Stimulated activated CD4-positive, alpha-beta T cell treated with anti-CD3 and anti-CD28 coated beads, Interleukin-1b, Interleukin-23, amount 100 ng/mL, for 4 hours (primary cell): Measurements from ENCODE around the gene SEPTIN10.
"Not testable (repeated sequence)": the region's sequence is repeated elsewhere in the genome, so short reads cannot be mapped to it uniquely, and the experiment has no call there.

Experiments used
- DNase-seq, 2 donors: peaks; one replicate each; pipeline ENCODE4 v3.0.0-alpha.2; 2020; ENCODE audit warnings: low read depth in 2 of 2

Gene SEPTIN10

DNA sequence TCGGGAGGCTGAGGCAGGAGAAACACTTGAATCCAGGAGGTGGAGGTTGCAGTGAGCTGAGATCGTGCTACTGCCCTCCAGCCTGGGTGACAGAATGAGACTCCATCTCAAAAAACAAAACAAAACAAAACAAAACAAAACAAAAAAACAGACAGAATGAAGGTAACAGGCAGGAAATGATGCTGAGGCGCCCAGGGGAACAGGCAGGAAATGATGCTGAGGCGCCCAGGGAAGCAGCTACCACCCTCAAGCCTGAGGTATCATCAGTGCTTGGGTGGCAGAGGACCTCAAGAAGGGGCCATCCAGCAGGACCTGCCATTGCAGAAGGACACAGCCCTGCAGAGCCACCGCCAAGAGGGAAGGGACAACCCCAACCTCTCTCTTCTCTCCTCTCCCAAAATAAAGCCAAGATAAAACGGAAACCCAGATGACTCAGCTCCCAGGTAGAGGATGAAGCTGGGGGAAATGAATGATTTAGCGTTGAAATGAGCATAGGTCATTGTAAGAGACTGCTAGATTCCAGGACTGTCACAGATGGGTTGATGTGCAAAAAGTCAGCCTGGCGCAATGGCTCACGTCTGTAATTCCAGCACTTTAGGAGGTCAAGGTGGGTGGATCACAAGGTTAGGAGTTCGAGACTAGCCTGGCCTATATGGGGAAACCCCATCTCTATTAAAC lies 19.7 kb upstream of the SEPTIN10 start:
- DNase-seq: no peak

DNA sequence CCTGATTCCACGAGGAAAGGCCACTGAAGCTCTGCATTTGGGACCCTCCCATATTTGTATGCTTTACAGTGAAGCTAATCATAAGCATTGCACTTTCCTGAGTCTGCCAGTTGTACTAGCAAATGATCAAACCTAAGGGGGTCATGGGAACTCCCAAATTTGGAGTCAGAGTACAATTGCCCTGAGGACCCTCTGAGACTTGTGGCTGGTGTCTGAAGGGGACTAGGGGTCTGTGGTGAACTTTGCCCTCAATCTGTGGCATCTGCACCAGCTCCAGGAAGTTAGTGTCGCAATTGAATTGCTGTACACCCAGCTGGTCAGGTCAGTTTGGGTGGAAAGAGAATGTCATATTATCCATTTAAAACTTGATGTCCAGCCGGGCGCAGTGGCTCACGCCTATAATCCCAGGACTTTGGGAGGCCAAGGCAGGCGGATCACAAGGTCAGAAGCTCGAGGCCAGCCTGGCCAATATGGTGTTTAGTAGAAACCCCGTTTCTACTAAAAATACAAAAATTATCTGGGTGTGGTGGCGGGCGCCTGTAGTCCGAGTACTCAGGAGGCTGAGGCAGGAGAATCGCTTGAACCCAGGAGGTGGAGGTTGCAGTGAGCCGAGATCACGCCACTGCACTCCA lies 18.5 kb upstream of the SEPTIN10 start:
- no peak for DNase-seq

- no peak for DNase-seq
These were observed 18.0 kb upstream of the SEPTIN10 start for GRCh38 chr2:109631741-109632140.

DNA sequence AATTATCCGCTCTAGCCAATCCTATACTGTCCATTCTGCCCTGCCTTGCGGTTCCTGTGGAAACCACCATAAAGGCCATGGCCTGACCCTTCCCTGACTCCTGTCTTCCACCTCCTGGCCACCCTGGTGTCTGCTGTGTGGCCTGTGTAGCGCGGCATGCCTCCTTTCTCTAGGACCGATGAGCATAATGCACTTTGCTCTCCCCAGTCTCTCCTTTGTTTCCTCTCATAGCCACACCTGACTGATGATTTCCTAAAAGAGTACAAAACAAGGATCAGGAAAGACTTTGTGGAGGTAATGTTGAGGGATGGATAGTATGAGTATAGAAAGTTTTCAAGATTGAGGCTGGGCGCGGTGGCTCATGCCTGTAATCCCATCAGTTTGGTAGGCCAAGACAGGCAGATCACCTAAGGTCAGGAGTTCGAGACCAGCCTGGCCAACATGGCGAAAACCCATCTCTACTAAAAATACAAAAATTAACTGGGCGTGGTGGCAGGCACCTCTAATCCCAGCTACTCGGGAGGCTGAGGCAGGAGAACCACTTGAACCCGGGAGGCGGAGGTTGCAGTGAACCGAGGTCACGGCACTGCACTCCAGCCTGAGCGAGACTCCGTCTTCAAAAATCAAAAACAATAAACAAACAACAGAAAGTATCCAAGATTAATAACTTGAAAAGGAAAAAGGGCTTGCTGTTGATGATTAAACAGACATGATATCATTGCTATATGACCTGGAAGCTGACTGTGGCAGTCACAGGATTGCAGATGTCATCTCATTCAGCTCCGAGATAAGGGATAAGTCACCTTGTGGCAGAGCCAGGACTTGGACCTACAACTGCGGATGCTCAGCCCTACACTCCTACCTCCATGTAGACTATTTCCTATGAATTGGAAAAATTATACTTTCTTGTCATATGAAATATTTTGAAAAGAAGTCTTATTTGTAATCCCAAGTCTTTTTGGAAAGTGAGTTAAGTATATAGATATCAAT lies 17.0 kb upstream of the SEPTIN10 start:
- no peak for DNase-seq

DNA sequence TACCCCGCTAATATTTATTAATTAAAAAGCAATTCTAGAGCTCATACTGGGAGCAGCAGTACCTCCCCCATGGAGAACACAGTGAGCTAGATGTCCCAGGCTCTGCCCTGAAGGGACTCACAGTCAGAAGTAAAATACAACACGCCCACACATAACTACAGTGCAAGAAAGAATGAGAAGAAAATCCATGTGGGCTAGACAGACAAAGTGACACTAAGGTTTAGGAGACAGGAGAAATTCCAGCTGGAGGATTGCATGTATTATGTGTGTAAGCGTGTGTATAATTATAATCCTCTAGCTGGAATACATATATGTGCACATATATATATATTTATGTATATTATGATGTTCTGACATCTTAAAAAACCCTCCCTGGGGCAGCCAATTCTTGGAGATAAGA lies 16.1 kb upstream of the SEPTIN10 start:
- no peak for DNase-seq

DNA sequence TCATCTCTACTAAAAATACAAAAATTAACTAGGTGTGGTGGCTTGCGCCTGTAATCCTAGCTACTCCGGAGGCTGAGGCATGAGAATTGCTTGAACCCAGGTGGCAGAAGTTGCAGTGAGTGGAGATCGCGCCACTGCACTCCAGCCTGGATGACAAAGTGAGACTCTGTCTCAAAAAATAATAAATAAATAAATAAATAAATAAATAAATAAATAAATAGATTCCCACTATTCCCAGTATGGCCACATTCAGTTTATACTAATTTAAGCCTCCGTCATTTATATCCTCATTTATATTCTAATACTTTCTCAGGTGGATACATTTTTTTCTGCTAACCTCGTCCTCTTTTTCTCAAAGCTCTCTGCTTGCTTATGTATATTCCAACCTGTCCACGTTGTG lies 14.6 kb upstream of the SEPTIN10 start:
- DNase-seq: not testable (repeated sequence)

DNA sequence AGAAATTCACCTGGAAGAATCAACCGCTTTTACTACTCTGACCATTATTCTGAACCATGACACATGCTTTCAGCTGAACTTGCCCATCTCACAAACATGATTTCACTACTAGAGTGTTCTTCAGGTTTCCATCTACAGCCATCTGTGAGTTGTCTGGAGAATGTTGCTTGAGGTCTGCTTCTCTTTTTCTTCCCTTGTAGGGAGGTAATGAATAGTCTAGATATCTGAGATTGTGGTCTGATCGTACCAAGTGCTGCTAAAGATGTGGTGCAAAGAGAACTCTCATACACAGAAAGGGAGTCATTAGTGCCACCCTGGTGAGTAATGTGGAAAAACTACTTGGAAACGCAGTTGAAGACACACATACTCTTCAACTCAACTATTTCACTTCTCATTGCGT lies 10.6 kb upstream of the SEPTIN10 start:
- no peak for DNase-seq

GRCh38 chr2:109623923-109624322 lies 10.2 kb upstream of the SEPTIN10 start:
- DNase-seq: no peak

DNA sequence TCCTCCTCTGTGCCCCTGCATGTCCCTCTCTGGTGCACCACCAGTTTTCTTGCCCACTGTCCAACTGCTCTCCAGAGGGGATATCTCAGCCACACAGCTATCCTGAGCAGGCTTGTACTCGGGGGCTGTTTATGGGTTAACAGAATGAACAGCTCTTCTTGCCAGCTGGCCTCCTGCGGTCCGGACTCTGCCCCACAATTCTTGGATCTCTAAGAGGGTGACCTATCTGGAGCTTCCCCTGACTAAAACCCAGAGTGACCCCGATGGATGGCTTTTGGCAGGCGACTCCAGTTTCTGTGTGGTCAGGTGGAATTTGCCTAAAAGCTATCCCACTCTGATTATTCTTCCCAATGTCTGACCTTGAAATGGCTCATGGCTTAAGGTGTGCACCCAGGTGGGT lies 9.5 kb upstream of the SEPTIN10 start:
- no peak for DNase-seq

- DNase-seq: no peak
These were observed 5.4 kb upstream of the SEPTIN10 start for GRCh38 chr2:109619032-109619615.

DNA sequence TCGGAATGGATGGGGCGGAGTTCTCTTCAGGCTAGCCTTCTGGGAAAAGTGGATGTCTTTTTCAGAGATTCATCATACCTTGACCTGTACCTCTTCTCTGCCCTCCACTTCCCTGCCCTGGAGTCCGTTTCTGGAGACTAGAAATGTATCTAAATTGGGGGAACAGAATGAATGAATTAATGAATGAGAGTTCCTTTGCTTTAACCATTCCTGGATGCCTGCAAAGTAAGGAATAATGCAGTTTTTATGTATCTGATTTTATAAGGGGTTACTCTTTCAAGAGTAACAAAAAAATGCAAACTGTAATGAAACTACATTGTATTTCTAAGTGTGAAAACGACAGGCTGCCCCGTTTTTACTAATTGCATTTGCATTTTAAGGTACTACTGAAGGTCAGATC lies 2.4 kb upstream of the SEPTIN10 start:
- no peak for DNase-seq

- DNase-seq: no peak
These were observed 1.9 kb upstream of the SEPTIN10 start for GRCh38 chr2:109615637-109616144.

DNA sequence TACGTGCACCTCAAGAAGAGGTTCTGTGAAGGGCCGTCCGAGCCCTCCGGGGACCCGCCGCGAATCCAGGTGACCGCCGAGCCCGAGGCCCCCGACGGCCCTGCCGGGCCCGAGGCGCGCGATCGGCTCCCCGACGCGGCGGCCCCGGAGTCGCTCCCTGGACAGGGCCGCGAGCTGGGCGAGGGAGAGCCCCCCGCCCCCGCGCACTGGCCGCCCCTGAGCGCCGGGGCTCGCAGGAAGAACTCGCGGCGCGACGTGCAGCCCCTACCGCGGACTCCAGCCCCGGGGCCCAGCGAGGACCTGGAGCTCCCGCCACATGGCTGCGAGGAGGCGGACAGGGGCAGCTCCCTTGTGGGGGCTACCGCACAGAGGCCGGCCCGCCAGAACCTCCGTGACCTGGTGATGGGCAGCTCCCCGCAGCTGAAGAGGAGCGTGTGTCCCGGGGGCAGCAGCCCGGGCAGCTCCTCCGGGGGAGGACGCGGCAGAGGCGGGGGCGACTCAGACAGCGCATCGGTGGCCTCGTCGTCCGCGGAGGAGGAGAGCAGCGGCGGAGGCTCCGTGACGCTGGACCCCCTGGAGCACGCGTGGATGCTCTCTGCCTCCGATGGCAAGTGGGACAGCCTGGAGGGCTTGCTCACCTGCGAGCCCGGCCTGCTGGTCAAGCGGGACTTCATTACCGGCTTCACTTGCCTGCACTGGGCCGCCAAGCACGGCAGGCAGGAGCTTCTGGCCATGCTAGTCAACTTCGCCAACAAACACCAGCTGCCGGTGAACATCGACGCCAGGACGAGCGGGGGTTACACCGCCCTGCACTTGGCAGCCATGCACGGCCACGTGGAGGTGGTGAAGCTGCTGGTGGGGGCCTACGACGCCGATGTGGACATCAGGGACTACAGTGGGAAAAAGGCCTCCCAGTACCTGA lies 1.2 kb upstream of the SEPTIN10 start:
- no peak for DNase-seq

- DNase-seq: no peak
These were observed 465 bp downstream of the SEPTIN10 start for GRCh38 chr2:109613081-109613921.

DNA sequence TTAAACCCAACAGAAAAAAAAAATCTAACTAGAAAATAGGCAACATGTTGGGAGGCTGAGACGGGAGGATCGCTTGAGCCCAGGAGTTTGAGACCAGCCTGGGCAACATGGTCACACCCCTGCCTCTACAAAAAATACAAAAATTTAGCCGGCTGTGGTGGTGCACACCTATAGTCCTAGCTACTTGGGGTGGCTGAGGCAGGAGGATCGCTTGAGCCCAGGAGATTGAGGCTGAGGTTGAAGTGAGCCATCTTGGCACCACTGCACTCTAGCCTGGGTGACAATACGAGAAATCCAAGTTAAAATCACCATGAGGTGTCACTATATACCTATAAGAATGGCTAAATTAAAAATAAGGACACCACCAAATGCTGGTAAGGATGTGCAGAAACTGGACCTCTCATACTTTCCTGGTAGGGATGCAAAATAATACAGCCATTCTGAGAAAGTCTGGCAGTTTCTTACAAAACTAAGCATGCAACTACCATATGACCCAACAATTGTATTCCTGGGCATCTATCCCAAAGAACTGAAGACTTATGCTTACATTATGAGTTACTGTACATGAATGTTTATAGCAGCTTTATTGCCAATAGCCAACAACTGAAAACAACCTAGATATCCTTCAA lies 2.2 kb downstream of the SEPTIN10 start:
- DNase-seq: no peak

- no peak for DNase-seq
These were observed 4.3 kb downstream of the SEPTIN10 start for GRCh38 chr2:109609352-109610024.

DNA sequence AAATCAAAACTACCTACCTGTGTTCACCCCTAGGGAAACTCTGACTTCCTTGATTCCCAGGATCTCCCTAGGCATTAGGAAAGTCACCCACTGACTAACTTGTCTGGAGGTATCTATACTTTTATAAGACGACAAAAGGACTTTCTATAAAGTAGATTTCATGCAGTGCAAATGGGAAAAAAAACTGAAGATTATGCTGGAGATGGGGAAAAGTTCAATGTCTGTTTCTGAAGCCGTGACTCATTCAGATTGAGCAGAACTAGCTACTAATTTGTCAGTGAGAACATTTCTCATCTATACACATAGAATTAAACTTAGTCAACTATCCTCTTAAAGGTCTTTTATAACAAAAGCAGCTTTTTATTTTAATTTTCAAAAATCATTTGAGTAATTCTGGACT lies 6.0 kb downstream of the SEPTIN10 start:
- no peak for DNase-seq

DNA sequence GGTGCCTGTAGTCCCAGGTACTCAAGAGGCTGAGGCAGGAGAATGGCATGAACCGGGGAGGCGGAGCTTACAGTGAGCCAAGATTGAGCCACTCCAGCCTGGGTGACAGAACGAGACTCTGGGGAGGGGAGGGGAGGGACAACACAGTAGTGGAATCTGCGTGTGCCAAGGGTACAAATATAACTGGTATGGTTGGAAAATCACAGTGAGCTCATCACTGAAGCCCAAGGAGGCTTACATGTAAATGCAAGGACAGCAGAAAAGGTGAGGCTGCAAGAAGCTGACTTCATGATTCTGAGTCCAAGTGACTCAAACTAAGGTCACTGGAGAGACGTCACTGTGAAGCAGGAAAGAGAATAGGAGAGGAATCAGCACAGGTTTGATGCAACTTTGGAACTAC lies 9.2 kb downstream of the SEPTIN10 start:
- no peak for DNase-seq

DNA sequence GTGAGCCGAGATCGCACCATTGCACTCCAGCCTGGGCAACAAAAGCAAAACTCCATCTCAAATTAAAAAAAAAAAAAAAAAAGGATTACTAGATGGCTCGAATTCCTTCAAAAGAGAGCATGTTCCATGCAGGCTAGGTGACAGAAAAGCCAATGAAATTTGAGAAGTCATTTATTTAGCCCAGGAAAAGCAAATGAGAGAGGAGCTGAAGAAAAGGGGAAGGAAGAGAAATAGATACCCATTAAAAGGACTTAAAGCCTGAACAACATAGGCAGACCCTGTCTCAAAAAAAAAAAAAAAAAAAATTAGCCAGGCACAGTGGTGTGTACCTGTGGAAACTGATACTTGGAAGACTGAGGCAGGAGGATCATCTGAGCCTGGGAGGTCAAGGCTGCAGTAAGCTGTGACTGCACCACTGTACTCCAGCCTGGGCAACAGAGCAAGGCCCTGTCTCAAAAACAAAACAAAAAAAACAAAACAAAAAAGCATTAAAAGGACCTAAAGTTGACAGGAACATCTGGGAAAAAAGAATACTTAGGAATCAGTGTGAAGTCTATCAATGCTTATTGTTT lies 11.1 kb downstream of the SEPTIN10 start:
- no peak for DNase-seq
